Mesenteric fat pad (tissue), 1 donor: ENCODE measurements around the gene CAV2. TPM values are rescaled to one million over a fixed set of nuclear protein-coding genes. Genes with fewer than 3 reads are reported as not detected.
A peak's percentile ranks its signal among the peaks of the same experiment; 100 is the strongest.
"Not testable (repeated sequence)": the region's sequence is repeated elsewhere in the genome, so short reads cannot be mapped to it uniquely, and the experiment has no call there.

Experiments
- DNase-seq: peaks from one replicate; pipeline ENCODE4 v3.0.0-alpha.2; 2020; ENCODE audit warnings: low spot score
- long read RNA-seq: library from polyadenylated mRNA; unstranded; transcript quantifications from one replicate; pipeline ENCODE4 v2.0.0, GENCODE V29; 2020
- total RNA-seq: library from RNA; stranded (reverse); fragmentation: NEBNext Ultra II Directional; extraction: Animal tissue kit (Norgen Biotek cat#: 25700); gene quantifications from one replicate; pipeline ENCODE4 v1.2.1, GENCODE V29; 2021
- donor health status: DM: yes; HTN: yes; CAD: no.

The CAV2 gene, protein sequence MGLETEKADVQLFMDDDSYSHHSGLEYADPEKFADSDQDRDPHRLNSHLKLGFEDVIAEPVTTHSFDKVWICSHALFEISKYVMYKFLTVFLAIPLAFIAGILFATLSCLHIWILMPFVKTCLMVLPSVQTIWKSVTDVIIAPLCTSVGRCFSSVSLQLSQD
- 170 TPM for total RNA-seq
- long read RNA-seq, transcript CAV2-214 (2 exons, 787 nt): minor isoform, 12 of 570 reads
- long read RNA-seq, transcript CAV2-201 (3 exons, 3,301 nt): major isoform, 515 of 570 reads
- long read RNA-seq, transcript CAV2-203 (2 exons, 1,179 nt): minor isoform, 5 of 570 reads
- long read RNA-seq, transcript CAV2-202 (2 exons, 776 nt): minor isoform, 19 of 570 reads
- long read RNA-seq, partial matches to known transcripts: 0 of 570 reads
- long read RNA-seq, other reads (novel, unspliced or antisense): 19 of 570 reads

DNA sequence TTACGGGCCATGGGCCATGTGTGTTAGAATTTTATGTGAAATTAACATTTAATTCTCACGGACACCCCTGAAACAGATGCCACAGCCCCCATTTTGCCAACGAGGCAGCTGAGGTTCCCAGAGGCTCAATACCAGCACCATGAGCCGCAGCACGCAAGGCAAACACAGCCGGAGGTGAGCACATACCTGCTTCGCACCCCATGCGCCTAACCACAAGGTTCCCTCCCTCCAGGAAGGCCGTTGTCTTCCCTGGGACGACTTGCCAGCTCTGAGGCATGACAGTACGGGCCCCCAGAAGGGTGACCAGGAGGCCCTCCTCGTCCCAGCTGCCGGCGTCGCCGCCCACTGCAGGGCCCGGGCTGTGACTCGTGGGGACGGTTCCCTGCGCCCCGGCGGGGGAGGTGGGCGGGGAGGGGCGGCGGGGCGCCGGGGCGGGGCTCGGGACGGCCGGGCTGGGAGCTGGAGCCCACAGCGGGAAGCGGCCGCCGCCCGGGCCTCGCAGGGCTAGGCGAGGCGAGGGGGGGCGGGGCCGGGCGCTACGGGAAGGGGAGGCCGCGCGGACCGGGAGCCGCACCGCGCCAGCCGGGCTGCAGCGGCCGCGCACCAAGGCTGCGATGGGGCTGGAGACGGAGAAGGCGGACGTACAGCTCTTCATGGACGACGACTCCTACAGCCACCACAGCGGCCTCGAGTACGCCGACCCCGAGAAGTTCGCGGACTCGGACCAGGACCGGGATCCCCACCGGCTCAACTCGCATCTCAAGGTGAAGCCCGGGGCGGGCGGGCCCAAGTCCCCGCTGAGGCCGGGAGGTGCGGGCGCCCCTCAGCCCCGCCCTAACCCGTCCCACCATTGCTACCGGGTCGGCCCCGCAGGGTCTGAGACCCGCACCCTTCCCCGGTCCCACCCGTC, at the start of gene CAV2:
TSS of gene CAV2 (plus strand) at position 571 of the 910 bp plus-strand sequence. CDS start at position 615, 44 bp downstream.
- DNase-seq: peak; percentile 91

DNA sequence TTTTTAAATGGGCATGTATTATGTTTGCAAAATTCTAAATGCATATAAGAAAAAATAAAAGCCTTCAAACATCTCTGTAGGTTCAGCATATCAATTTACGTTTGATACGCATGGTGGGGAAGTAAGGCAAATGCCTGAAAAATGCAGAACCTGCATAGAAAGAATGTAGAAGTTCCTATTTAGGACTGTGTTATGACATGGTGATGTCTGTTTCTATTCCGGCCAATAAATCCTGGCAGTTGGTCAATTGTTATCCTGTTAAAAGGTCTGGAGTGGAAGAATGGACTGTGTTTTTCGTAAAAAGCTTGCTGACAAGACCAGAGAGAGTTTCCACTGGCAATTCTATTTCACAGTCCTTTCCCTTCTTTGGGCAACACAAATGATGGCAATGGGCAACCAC, 49.6 kb upstream of the CAV2 start:
- DNase-seq: no peak

DNA sequence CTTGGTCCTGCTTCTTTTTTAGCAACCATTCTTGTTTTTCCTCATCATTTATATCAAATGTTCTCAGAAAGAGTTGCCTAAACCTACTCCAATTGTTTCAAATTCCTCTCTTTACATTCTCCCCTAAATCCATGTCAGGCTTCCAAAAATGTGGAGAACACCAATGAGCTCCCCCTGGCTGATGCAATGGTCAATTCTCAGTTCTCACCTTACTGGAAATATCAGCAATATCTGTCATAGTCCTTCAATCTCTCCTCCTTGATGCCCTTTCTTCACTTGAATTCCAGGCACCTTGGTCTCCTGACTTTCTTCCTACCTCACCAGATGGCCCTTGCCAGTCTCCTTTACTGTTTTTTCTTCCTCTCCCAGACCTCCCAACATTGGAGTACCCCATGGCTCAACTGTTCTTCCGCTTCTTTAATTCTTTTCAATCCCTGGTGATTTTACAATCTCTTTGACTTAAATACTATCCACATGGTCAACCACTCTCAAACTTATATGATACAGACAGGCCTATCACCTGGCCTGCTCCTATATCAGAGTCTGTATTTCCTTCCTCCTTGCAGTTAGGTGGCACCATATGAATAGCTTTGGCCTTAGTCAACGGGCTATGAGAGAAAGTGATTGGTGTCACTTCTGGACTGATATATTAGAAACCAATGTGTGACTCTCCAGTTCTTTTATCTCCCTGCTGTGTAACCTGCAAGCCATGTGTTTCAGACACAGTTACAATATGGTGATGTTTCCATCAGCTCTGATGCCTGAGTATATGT, 47.4 kb upstream of the CAV2 start:
- no peak for DNase-seq

DNA sequence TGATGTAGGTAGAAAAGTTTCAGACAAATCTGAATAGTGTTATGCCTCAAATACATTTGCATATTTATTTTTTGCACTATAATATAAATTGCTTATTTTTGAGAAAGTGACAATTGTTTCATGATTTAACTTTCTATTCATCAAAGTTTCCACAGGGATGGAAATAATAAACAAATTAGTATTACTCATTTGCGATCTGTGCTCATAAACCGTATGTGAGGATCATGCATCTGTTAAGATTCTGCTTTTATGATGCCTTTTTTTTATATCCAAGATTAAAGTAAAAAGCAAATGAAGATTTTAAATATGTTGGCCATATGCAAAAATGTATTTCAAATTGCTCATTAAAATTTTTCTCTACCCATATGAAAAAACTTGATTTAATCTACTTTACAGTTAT, 45.2 kb upstream of the CAV2 start:
- no peak for DNase-seq

DNA sequence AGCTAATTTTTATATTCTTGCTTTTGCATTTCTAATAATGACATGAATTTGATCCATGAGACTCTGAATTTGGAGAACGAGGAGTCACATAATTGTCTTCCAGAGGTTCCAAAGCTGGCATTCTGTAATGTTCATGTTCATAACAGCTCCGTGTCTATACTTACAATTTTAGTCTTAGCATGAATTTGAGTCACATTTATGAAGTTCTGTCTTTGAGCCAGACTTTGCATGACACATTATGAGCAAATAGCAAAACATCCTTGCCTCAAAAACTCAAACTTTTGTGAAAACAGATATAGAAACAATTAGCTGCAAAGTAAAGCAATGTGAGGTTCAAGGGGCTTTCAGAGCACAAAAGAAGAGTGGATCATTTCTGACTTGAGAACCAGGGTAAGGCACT, 44.5 kb upstream of the CAV2 start:
- no peak for DNase-seq

DNA sequence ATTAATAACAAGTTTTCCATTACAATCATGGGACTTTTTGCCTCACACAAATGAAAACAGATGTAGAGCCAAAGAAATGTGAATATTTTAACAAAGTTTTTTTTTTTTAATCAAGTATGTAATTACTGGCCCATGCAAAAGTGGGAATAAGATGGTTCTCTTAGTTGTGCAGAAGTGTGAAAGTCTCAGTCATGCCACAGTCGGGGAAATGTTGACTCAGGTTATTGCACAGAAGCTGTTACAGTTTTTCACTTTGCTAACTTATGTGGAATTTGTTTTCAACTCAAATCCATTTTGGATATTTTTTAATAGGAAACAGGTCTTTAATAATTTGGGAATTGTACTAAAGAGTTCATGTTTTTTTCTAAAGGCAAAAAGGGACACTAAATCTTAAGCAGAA, 44.0 kb upstream of the CAV2 start:
- no peak for DNase-seq

DNA sequence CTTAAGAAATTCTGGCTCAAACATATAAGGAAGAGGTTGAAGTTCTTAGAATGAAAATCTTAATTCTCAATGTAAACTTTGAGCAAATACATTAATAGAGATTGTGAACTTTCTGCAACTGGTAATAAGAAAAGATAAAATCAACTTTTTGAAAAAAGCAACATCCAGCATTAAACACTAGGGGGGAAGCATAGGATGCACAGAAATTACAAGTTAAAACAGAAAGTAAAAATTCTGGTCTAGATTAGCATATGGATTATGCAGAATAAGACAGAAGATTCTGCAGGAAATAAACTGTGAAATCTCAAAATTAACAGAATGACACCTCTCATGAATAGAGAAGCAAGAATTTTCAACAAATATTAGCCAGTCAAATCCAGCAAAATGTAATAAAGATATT, 38.0 kb upstream of the CAV2 start:
- DNase-seq: no peak

DNA sequence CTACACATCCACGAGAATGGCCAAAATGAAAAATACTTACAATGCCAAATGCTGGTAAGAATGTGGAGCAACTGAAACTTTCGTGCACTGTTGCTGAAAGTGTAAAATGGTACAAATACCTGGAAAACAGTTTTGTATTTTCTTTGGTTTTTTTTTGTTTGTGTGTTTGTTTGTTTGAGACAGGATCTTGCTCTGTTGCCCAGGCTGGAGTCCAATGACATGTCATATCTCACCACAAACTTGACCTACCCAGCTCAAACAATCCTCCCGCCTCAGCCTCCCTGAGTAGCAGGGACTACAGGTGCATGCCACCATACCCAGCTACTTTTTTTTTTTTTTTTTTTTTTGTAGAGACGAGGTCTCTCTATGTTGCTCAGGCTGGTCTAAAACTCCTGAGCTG, 35.6 kb upstream of the CAV2 start:
- DNase-seq: no peak

DNA sequence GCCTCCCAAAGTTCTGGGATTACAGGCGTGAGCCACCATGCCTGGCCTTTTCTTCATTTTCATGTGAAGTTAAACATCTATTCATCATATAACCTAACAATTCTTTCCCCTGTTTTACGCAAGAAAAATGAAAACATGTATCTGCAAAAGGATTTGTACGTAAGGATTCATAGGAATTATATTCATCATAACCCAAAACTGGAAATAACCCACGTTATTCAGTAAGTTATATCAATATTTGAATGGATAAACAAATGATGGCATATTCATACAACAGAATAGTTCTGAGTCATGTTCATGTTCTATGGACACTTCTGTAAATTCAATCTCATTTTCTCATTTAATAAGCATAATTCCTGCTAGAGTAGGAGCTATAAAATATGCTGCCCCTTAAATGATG, 35.2 kb upstream of the CAV2 start:
- no peak for DNase-seq

DNA sequence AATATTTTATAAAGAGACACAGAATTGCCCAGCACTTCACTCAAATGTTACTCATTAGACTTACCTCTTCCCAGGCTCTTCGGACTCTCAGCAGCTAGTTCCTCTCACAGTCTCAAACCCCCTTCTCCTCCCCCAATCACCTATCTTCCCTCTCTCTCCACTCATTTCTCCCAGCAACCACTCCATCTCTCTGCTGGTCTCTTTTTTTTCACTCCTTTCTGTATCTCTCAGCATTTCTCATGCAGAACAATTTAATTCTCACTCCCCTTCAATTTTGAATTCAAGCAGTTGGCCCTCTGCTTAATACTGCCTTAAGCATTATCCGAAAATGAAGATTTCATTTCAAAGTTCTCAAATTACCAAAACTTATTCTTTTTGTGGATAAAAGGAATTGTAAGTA, 34.4 kb upstream of the CAV2 start:
- no peak for DNase-seq

DNA sequence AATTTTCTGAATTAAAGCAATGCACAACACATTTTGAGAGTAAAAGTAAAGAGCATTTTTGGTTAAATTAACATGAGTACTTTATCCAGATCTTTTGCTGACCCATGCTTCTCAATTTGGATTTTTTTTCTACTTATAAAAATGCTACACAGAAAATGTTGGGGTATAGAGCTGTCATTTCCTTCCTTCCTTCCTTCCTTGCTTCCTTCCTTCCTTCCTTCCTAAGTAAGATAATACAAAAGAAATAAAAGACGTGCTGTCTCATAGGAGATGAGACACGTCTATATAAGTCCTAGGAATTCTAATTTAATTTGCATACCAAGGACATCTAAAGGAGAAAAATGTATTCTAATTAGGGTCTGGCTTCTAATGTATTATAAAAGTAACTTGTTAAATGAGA, 31.0 kb upstream of the CAV2 start:
- DNase-seq: no peak

DNA sequence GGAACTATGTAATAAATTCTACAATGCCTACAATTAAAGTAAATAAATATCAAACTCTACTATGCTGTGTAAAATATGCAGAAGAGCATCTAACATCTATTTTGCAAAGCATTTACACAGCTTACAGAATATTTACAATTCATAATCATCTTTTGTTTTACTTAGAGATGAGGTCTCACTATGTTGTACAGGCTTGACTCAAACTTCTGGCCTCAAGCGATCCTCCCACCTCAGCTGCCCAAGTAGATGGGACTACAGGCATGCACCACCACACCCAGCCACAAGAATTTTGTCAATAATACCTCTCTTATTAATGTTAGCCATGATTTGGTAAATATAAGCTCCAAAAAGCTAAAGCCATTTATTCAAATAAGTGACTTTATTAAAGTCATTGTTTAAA, 21.9 kb upstream of the CAV2 start:
- DNase-seq: no peak

DNA sequence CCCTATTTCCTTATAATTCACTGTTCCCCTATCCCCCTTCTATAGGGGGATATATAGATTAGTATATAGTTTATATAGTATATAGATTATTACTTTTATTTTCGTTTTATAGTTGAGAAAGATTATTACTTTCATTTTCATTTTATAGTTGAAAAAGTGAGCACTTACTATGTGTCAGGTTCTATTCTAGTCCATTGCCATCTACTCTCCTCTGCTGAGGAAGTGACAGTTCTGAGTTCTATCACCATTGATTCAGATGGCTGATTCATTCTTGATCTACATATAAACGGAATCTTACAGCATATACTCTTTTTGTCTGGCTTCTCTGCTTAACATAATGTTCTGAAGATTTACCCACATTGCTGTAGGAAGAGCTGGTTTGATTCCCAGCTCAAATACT, 20.7 kb upstream of the CAV2 start:
- DNase-seq: no peak

DNA sequence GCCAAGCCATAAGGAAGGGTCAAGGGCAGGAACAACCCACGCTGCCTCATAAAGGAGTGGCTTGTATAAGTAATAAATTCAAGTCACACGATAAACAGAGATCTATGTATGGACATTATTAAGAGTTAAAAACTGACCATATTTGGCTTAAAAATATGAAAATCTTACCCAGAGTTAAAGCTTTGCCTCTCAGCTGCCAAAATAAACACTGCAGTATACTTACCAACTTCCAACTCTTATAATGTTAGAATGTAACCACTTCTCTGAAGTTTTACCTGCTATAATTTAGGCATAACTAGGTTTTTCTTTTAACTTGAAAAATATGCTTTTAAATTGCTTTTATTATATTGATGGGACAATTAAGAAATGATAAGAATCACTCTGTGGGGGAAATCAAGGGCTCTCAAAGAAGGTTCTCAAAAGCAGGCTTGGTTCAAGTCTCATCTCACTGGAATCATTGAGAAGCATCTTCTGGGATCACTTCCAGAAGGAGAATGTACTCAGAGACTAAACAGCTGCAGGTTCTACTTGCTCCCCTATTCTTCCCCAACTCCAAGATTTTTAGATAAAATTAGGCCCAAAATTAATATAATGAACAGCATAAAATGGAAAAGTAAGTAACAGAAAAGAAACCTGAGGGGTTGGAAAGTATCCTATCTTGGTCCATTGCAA, 16.1 kb upstream of the CAV2 start:
- no peak for DNase-seq

DNA sequence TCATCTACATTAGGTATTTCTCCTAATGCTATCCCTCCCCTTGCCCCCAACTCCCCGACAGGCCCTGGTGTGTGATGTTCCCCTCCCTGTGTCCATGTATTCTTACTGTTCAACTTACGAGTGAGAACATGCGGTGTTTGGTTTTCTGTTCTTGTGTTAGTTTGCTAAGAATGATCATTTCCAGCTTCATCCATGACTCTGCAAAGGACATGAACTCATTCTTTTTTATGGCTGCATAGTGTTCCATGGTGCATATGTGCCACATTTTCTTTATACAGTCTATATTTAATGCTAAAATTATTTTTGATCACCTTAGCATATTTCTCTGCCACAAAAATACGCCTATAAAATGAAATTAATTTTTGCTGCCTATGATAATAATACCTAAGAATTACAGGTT, 15.1 kb upstream of the CAV2 start:
- DNase-seq: not testable (repeated sequence)

DNA sequence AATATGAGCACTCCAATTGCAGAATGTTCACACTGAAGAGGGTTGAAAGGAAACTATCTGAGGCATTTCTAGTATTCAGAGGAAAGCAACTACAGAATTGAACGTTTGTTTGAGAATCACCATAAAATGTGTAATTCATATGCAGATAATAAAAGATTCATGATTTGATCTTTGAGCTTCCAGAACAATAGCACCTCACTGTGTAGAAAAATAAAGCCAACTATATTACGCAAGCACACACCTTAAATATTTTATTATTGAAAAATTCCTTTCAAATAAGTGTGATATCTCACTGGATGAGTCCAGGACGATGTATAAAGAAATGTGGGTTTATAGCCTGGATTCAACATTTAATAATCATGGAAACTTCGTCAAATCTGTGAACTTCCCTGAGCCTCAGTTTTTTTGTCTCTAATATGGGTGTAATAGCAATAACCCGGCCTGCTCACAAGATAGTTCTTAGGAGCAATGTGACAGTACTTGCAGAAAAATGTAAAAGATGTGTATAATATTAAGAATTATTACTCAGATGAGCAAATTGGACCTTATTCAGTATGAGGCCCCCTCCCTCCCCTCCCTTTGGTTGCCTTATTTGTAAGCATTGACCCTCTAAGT, 11.5 kb upstream of the CAV2 start:
- DNase-seq: no peak

DNA sequence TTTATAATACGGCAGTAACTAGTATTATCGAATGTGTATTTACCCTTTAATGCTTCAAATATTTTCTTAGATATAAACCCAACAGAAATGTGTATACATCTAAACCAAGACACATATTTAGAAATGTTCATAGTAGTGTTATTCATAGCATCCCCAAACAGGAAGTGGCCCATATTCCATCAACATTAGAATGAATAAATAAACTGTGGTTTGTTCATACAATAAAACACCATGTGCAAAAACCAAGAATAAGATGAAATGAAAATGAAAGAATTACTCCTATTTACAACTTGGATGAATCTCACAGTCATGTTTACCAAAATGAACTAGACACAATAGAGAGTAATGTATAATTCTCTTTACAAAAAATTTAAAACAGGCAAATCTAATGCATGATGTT, 9.2 kb upstream of the CAV2 start:
- no peak for DNase-seq

DNA sequence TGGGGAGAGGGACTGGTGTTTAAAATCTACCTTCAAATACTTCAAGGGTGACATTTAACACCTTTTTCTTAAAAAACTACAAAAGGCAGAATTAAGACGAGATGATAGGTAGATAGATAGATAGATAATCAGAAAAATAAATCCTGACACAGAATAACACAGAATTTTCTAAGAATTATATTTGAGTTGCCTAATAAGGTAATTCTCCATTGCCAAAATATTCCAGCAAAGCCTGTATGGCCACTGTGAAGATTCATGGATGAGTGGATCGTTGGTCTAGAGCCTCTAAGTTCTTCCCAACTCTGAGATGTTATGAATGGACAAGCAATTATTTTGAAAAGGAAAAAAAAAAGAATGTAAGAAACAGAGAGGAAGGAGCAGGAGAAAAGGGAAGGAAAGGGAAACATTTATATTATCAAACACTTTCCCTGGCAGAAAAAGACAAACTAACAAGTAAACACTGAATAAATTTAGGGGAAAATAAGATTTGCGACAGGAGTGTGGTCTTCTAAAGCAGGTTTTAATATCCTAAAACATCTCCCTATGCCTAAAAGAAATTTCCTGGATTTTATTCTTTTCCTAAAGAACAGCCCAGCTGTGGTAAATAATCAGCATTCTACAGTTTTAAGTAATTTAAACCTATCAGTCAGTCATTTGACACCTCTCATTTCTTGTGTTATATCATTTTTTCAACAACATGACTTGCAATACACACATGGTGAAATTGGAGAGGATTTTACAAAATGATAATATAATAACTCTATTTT, 7.5 kb upstream of the CAV2 start:
- DNase-seq: no peak

DNA sequence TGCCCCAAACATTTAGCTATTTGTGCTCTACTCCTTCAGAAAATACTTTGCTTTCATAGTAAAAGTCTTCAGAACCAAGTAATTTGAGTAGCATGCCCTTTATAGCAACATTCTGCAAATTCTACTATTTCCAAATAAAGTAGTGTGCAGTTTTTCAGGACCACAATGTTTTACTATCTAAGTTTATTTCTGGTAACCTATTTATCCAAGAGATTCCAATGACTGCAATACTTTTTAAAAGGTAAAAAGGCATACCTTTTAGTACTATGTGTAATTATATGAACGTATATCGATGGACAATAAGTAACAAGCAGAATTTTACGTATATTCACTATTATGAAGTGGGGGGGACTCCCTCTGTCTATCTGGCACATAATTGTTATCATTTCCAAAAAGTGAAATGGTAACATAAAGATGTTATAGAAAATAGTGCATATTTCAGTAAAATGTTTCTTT, 6.9 kb upstream of the CAV2 start:
- no peak for DNase-seq

DNA sequence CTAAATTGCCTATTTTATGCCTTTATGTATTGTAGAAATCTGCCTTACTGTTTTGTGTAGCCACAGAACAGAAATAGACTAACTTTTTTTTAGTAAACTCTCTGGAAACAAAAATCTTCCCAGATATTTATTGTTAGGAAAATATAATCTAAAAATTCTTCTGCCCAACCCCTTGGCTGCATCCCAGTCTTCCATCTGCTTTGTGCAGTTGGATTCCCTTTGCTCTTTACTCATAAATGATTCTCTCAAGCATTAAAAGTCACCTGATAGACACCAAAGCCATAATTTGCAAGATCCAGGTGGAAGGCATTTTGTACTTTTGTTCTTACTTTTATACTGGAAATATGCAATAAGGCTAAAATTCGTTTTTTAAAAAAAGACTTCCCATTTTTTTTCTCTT, 6.1 kb upstream of the CAV2 start:
- no peak for DNase-seq
